ENCODE data around the gene FZD7.

FZD7 gene

DNA sequence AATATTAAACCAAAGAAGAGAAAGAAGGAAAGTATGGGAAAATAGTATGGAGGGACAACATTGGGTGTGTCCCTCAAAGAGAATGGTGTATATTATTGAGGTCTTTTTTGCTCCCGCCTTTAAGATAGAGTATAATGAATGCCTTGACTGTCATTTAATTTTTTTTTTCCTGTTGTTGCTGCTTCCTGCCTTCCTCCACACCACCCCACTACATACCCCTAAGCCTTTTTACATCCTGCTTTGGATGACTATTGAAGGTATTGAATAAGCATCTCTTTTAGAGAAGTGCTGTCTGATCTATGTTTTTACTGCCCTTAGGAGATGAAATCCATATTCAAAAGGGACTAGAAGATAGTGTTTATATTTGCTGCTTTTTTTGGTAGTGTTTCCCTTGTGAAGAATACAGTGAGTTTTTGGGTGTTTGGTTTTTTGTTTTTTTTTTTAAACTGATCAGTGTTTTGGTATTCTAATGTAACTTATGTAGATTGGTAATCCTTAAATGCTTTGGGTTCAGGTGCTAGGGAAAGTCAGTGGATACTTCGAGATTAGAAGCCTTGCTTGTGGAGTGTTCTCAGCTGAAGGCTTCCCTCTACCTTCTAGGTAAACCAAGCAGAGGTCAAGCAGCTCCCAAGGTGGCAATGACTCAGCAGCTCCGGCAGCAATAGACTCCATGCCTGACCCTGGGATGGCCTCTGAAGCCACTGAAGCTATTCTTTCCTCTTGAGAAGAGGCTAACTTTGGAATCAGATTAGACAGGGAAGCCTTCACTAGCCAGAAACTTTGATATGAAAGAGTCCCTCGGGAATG lies 5.0 kb downstream of the FZD7 start:
- no peak overlapping the region for H3K4me3 Mint-ChIP-seq
- H3K27me3 Mint-ChIP-seq: peaks cover 58% of the 10 kb centered on the region
- H3K9me3 Mint-ChIP-seq: no peaks in the 10 kb centered on the region
- no peaks in the 10 kb centered on the region for H3K36me3 Mint-ChIP-seq (ENCODE audit: low read depth)
- DNase-seq: no peak
- H3K4me1 Mint-ChIP-seq (ENCODE audit: low read depth): peaks cover 8% of the 10 kb centered on the region
- no peak overlapping the region for H3K27ac Mint-ChIP-seq

DNA sequence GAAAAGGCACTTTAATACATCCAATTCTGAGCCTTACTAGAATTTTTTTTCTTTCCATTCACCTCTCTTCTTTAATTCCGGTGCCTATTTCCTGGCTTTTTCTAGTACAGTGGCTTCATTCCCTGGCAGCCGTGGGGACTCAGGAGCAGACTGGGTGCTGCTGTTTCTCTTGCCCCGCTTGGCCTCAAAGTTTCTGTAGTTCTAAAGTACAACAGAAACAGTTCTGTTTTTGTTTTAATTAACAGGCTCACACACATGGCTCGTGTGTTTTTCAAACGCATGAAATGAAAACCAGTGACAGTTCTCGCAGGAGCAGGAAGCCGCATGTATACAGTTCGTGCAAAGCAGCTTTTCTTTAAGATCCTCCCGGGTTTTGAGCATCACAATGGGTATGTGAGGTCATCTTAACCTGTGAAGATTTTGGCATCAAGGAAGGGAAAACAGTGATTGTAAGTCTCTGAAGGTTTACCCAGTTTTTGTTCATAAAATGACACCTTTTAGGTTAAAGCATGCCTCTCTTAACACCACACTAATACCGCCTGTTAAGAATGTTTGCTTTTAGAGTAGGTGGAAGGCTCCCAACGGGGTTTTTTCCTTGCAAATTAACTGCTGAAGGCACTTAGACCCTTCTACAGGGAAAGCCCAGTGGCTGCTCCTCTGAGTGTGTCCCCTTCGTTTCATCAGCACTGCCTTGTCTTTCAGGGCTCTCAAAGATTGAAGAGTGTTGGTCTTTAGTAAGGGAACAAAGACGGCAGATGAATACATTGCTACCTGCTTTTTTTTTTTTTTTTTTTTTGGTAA lies 5.8 kb downstream of the FZD7 start:
- Mint-ChIP-seq H3K27ac (no peak overlapping the region), H3K4me3 (no peak overlapping the region), H3K27me3 (peaks cover 62% of the 10 kb centered on the region), H3K9me3 (no peaks in the 10 kb centered on the region), H3K36me3 (ENCODE audit: low read depth) (no peaks in the 10 kb centered on the region), H3K4me1 (ENCODE audit: low read depth) (peaks cover 8% of the 10 kb centered on the region)
- no peak for DNase-seq

DNA sequence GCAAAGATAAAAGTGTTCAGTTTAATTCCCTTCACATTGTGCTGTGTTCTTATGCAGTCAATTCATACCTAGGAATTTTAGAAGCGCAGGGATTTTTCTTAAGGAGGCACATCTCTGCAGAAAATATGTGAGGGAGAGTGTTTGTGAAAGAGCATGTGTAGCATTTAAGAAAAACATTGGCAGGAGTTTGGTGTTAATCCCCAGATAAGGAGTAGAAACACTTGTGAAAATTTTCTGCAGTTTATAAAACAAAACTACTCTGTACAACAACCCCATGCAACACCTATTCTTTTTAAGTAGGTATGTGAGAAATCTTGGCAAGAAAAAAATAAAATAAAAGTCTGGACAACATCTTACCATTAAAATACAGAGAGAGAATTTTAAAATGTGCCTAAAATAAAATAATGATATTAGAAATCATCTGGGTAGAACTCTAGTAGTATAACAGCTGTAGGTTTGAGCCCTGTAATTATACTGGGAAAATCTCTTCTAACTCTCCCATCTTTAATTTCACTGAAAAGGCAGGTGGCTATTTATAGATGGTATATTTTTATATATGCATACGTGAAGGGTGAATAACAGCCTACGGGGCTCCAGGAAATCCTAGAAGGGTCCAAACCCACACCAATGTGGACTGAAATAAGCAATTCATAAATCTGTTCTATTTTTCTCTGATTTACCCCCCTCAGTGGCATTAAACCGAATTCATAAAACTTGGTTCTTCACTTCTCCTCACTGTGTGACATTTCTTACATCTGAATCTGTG lies 6.6 kb downstream of the FZD7 start:
- no peak overlapping the region for H3K27ac Mint-ChIP-seq
- H3K4me3 Mint-ChIP-seq: no peak overlapping the region
- H3K36me3 Mint-ChIP-seq (ENCODE audit: low read depth): no peaks in the 10 kb centered on the region
- H3K4me1 Mint-ChIP-seq (ENCODE audit: low read depth): peaks cover 4% of the 10 kb centered on the region
- no peaks in the 10 kb centered on the region for H3K9me3 Mint-ChIP-seq
- DNase-seq: no peak
- peaks cover 70% of the 10 kb centered on the region for H3K27me3 Mint-ChIP-seq

DNA sequence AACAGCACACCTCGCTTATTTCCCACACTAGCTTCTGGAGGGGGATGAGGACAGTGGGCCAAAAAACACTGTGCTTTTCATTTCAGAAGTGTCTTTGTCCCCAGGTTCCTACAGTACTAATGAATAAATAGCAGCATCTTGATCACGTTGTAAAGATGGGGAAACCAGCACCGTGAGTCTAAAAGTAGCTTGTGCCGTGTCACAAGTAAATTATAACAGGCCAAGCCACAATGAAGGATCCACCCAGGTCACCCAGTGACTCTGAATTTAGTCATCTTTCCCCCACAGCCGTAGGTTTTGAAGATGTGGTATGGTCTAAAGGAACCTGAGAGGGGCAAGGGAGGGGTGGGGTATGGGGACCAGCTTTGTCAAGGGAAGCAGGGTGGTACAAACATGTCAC lies 8.8 kb downstream of the FZD7 start:
- DNase-seq: no peak
- no peaks in the 10 kb centered on the region for H3K36me3 Mint-ChIP-seq (ENCODE audit: low read depth)
- H3K27me3 Mint-ChIP-seq: peaks cover 71% of the 10 kb centered on the region
- H3K4me3 Mint-ChIP-seq: no peak overlapping the region
- no peaks in the 10 kb centered on the region for H3K9me3 Mint-ChIP-seq
- no peak overlapping the region for H3K27ac Mint-ChIP-seq
- H3K4me1 Mint-ChIP-seq (ENCODE audit: low read depth): peaks cover 4% of the 10 kb centered on the region

DNA sequence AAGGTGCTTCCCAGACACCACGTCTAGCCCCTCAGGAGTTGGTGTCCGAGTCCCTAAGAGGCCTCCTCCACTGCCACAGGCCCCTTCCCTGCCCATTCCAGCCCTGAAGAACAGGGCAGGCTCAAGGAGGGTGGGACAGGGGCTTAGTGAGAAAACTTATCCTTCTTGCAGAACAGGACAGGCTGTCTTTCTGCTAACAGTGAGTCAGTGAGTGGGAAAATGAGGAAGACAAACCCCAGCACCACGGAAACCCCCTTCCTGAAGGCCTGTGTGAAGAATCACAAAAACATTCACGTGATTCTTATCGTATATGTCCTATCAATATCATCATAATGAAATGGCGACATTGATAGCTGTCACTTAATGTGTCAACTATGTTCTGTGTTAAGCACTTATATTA lies 9.8 kb downstream of the FZD7 start:
- Mint-ChIP-seq H3K4me1 (ENCODE audit: low read depth) (peaks cover 4% of the 10 kb centered on the region), H3K27me3 (peaks cover 63% of the 10 kb centered on the region)

DNA sequence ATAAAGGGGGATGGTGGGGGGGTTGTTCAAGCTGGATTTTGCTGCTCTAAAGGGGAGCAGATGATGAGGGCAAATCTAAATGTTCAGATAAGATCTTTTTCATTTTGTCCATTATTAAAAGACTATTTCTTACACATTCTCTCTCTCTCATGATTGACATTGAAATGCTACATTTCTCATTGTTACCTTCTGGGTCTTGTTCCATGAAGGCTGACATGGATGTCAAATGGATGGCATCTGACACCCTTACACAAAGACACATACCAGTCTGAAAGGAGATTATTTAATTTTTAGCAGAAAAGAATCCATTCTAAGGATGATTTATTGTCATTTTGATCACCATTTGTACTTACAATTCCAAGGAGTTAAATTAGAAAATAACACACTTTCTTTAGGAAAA lies 11.1 kb downstream of the FZD7 start:
- H3K4me1 Mint-ChIP-seq (ENCODE audit: low read depth): no peaks in the 10 kb centered on the region
- no peaks in the 10 kb centered on the region for H3K36me3 Mint-ChIP-seq (ENCODE audit: low read depth)
- no peak overlapping the region for H3K4me3 Mint-ChIP-seq
- H3K9me3 Mint-ChIP-seq: no peaks in the 10 kb centered on the region
- H3K27ac Mint-ChIP-seq: no peak overlapping the region
- no peak for DNase-seq
- H3K27me3 Mint-ChIP-seq: peaks cover 50% of the 10 kb centered on the region

More for the DNA sequence above, 9.8 kb downstream of the FZD7 start:
- DNase-seq: no peak
- H3K4me3 Mint-ChIP-seq: no peak overlapping the region
- H3K27ac Mint-ChIP-seq: no peak overlapping the region
- no peaks in the 10 kb centered on the region for H3K36me3 Mint-ChIP-seq (ENCODE audit: low read depth)
- no peaks in the 10 kb centered on the region for H3K9me3 Mint-ChIP-seq

DNA sequence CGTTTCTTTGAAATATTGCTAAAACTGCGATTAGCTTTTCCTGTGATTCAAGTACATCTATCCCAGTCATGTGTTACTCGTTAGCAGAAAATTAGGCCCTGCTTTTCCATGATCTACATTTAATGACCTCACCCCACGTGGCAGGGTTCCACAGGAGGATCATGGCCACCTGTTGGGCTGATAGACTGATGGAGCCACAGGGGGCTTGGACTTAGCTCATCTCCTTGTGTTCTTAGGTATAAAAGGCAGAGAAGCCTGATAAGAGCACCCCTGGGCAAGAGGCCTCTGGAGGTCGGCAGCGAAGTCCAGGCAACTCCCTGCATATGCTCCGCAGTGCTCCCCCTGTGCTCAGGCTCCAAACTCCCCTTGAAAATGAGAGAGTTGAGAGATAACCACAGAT lies 12.9 kb downstream of the FZD7 start:
- H3K27ac Mint-ChIP-seq: no peak overlapping the region
- no peaks in the 10 kb centered on the region for H3K36me3 Mint-ChIP-seq (ENCODE audit: low read depth)
- no peaks in the 10 kb centered on the region for H3K9me3 Mint-ChIP-seq
- no peak overlapping the region for H3K4me3 Mint-ChIP-seq
- peaks cover 32% of the 10 kb centered on the region for H3K27me3 Mint-ChIP-seq
- DNase-seq: no peak
- H3K4me1 Mint-ChIP-seq (ENCODE audit: low read depth): no peaks in the 10 kb centered on the region

DNA sequence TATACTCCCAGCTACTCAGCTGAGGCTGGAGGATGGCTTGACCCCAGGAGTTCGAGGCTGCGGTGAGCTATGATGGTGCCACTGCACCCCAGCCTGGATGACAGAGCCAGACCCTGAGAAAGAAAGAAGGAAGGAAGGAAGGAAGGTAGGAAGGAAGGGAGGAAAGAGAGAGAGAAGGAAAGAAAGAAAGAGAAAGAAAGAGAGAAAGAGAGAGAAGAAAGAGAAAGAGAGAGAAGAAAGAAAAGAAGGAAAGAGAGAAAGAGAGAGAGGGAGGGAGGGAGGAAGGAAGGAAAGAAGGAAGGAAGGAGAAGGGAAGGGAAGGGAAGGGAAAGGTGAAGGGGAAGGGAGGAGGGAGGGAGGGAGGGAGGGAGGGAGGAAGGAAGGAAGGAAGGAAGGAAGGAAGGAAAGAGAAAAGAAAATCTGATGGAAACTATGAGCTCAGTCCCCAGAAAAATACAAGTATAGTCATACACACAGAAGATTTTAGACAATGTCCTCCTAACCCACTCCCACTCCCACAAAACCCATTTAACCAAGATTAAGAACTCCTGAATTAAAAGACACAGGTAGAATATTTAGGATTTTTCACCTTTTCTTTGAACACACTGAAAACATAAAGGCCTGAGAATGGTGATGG lies 15.6 kb downstream of the FZD7 start:
- H3K4me3 Mint-ChIP-seq: no peak overlapping the region
- no peaks in the 10 kb centered on the region for H3K9me3 Mint-ChIP-seq
- DNase-seq: no peak
- H3K36me3 Mint-ChIP-seq (ENCODE audit: low read depth): no peaks in the 10 kb centered on the region
- H3K4me1 Mint-ChIP-seq (ENCODE audit: low read depth): no peaks in the 10 kb centered on the region
- peaks cover 28% of the 10 kb centered on the region for H3K27me3 Mint-ChIP-seq
- no peak overlapping the region for H3K27ac Mint-ChIP-seq

DNA sequence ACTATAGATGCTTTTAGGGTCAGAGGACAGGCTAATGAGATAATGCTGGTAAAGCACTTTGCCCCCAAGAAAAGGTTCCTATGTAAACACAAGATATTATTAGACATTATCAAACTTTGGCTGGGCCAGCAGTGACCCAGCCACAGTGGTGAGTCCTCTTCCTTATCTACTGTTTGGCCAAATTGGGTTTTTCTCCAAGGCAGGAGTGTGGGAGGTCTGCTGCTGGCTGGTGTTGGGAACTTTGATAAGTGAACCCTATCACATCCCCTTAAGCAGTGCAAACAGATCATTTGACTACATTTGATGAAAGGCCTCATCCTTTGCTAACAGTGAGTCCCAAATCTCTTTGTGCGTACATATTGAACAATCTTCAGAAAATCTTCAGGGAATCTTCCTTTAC lies 16.2 kb downstream of the FZD7 start:
- no peak for DNase-seq
- Mint-ChIP-seq H3K4me3 (no peak overlapping the region), H3K27me3 (peaks cover 26% of the 10 kb centered on the region), H3K36me3 (ENCODE audit: low read depth) (no peaks in the 10 kb centered on the region), H3K4me1 (ENCODE audit: low read depth) (no peaks in the 10 kb centered on the region), H3K9me3 (no peaks in the 10 kb centered on the region), H3K27ac (no peak overlapping the region)

DNA sequence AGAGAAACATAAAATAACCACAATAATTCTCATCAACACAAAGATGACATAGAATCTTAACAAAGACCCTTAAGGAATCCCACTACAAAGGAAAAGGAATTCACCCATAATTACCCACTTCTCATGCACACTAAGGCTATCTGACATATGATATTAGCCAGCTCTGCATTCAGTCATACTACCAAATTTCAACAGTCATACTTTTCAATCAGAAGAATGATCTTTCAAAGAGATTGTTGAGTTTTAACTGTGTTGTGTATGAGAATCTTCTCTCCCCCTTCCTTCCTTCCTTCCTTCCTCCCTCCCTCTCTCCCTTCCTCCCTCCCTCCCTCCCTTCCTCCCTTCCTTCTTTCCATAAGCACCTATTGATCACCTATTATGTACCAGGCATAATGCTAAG lies 17.0 kb downstream of the FZD7 start:
- DNase-seq: no peak
- no peaks in the 10 kb centered on the region for H3K36me3 Mint-ChIP-seq (ENCODE audit: low read depth)
- H3K27ac Mint-ChIP-seq: no peak overlapping the region
- H3K27me3 Mint-ChIP-seq: peaks cover 23% of the 10 kb centered on the region
- H3K4me1 Mint-ChIP-seq (ENCODE audit: low read depth): no peaks in the 10 kb centered on the region
- no peak overlapping the region for H3K4me3 Mint-ChIP-seq
- H3K9me3 Mint-ChIP-seq: no peaks in the 10 kb centered on the region

DNA sequence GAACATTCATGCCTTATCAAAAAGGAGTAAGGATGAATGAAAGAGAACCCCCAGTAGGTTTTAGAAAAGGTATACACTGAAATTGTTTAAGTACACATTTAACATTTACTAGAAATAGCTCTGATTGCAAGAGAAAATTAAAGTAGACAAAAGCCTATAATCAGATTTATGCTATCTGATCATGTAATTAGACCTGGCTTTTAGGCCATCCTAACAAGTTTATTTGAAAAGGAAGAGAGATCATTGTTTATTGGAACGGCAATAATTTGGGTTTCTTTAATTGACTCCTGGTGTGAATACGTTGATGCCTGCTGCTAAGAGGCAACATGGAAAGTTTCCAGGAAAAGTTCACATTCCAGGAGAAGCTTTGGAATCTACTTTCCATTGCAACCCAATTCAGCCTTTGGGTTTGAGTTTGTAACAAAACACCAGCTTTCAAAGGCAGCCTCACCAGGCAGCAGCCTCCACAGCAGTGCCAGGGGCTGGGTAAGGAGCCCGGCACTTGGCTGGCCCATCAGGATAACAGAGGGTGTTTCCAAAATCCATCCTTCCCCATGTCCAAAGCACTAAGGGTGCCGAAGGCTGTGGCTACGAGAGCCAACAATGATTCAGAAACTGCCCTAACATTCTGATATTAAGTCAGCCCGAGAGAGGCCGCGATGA lies 18.0 kb downstream of the FZD7 start:
- Mint-ChIP-seq H3K27ac (no peak overlapping the region), H3K36me3 (ENCODE audit: low read depth) (no peaks in the 10 kb centered on the region), H3K27me3 (peaks cover 33% of the 10 kb centered on the region), H3K4me3 (no peak overlapping the region), H3K4me1 (ENCODE audit: low read depth) (no peaks in the 10 kb centered on the region), H3K9me3 (no peaks in the 10 kb centered on the region)
- DNase-seq: no peak

DNA sequence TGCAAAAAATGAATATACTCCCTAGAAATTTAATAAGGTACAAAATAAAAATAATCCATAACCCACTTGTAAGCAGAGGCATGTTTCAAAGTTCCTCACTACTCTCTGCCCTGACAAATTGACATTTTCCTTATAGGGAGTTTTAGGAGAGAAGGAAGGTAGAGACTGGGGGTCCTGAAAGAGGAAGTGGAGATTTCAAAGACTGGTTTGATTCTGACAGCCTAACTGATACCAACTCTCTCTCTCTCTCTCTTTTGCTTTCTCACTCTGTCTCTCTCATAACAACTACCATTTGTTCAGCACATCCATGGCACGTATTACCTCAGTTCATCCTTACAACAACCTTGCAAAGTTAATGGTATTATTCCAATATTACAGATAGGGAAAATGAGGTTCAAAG lies 18.6 kb downstream of the FZD7 start:
- Mint-ChIP-seq H3K4me1 (ENCODE audit: low read depth) (no peaks in the 10 kb centered on the region), H3K9me3 (no peaks in the 10 kb centered on the region), H3K27ac (no peak overlapping the region), H3K27me3 (peaks cover 35% of the 10 kb centered on the region), H3K4me3 (no peak overlapping the region), H3K36me3 (ENCODE audit: low read depth) (no peaks in the 10 kb centered on the region)
- DNase-seq: no peak

DNA sequence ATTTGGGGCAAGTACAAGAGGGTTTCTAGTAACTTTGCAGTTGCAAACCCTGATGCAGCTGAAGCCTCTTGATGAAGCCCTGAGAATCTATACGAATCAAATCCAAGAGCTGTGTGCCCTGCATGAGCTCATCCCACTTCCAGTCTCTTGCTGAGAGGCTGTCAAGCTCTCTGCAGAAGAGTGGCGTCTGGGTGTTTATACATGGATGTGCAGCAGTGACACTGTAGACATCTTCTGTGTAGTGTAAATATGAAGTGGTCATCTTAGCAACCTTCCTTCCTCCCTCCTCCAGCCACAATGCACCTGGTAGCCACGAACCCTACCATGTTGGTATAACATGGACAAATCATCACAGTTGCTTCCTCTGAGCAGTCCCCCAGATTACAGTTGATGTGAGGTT lies 21.0 kb downstream of the FZD7 start:
- H3K9me3 Mint-ChIP-seq: no peaks in the 10 kb centered on the region

DNA sequence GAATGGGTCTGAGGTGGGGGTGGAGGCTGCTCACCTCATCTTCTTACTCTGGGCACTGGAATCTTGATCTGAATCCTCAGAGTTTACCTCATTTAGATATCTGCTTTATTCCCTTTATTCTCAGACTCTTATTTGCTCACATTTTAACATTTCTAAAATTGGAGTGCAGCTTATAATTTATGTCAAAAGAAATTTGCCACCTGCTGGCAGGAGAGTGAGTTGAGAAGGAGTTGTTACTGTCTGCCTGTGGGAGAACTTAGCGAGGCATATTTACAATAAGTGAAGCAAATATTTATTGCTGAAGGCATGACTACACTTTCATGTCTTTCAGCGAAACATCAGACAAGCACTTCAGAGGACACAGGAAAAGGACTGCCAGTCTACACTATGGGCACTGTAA lies 23.0 kb downstream of the FZD7 start:
- H3K4me3 Mint-ChIP-seq: no peak overlapping the region
- H3K9me3 Mint-ChIP-seq: no peaks in the 10 kb centered on the region
- H3K27me3 Mint-ChIP-seq: peaks cover 46% of the 10 kb centered on the region
- DNase-seq: no peak
- no peaks in the 10 kb centered on the region for H3K4me1 Mint-ChIP-seq (ENCODE audit: low read depth)
- no peaks in the 10 kb centered on the region for H3K36me3 Mint-ChIP-seq (ENCODE audit: low read depth)
- no peak overlapping the region for H3K27ac Mint-ChIP-seq

More for the DNA sequence above, 21.0 kb downstream of the FZD7 start:
- H3K27ac Mint-ChIP-seq: no peak overlapping the region
- no peak for DNase-seq
- H3K36me3 Mint-ChIP-seq (ENCODE audit: low read depth): no peaks in the 10 kb centered on the region
- H3K4me1 Mint-ChIP-seq (ENCODE audit: low read depth): no peaks in the 10 kb centered on the region
- peaks cover 46% of the 10 kb centered on the region for H3K27me3 Mint-ChIP-seq
- no peak overlapping the region for H3K4me3 Mint-ChIP-seq

Data from activated T-cell treated with anti-CD3 and anti-CD28 coated beads, Interleukin-2, amount 50 U/mL, for 24 hours (primary cell).